ENCODE results near the gene SLC38A8.

Gene SLC38A8

GRCh38 chr16:84047626-84048025 is 5.0 kb upstream of the SLC38A8 start:
- DNase-seq, result no peak

DNA sequence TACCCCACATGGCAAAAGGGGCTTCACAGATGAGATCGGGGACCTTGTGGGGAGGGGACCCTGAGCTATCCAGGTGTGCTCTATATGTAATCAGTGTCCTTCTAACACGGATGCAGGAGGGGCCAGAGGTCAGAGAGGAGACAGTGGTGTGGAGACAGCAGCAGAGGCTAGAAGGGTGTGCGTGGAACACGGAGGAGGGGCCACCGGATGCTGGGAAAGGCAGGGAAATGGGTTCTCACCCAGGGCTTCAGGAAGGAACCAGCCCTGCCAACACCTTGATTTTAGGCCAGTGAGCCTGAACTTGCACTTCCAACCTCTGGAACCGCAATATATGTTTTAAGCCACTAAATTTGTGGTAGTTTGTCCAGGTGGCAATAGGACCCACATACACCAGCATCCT is 4.6 kb upstream of the SLC38A8 start:
- DNase-seq, result no peak

DNA sequence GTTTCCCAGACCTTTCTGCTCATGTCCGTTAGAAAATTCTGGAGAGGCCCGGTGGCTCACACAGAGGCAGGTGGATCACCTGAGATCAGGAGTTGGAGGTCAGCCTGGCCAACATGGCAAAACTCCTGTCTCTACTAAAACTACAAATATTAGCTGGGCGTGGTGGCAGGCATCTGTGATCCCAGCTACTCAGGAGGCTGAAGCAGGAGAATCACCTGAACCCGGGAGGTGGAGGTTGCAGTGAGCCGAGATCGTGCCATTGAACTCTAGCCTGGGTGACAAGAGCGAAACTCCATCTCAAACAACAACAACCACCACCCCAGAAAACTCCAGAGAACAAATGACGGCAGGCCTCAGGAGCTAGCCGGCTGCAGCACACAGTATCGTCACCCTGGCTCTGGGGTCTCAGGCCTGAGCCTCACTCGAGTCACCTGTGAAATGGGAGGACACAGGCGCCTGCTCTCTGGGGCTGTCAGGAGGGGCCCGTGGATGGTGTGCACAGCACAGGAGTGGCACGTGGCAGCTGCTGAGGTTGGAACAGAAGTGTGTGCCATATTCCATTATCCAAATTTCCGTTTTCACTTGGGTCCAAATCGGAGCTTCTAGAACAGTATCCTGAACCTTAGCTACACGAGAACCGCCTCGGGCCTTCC is 3.3 kb upstream of the SLC38A8 start:
- DNase-seq, result no peak

DNA sequence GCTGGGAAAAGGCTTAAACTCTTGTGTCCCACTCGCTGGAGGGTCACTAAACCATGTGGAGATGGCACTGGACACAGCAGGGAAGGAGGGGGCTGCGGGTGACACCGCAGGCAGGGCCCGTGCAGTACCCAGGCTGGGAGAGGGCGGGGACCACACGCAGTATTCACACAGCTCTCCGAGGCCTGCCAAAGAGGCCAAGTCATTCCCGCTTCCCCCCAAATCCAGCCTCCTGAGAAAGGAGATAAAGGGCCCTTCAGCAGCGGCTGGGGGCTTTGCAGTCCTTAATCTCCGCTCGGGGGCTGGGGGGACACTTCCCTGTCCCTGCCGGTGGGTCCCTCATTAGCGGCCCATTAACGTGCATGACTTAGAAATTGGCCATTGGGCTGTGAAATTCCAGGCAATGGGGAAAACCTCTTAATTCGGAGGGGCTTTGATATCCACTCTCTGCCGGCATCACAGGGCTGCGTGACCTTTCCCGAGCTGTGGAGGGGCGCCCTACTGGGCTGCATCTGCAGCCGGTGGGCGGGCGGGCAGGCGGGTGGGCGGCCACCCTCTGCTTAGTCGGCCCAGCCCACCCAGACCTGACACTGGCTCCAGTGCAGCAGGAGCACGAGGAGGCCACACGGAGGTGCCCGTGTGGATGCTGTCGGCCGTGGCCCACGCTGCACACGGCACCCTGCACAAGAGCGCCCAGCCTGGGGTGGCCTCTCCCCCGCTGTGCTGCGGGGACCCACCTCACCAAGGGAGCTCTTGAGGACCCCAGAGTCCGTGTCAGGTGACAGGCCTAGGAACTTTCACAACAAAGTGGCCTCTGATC is 2.6 kb upstream of the SLC38A8 start:
- no peak for DNase-seq

DNA sequence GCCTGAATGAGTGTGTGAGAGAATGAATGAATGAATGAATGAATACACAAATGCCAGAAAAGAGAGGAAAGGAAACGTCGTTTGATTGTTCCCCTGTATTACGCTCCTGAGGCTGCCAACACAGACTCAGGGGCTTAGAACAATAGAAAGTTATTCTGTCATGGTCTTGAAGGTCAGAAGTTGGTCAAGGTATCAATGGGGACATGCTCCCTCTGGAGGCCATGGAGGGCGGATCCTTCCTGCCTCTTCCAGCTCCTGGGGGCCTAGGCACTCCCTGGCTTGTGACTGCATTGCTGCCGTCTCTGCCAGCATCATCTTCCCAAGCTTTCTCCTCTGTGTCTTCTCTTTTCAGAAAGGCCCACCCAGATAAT is 1.5 kb upstream of the SLC38A8 start:
- DNase-seq, result peak; percentile 14

DNA sequence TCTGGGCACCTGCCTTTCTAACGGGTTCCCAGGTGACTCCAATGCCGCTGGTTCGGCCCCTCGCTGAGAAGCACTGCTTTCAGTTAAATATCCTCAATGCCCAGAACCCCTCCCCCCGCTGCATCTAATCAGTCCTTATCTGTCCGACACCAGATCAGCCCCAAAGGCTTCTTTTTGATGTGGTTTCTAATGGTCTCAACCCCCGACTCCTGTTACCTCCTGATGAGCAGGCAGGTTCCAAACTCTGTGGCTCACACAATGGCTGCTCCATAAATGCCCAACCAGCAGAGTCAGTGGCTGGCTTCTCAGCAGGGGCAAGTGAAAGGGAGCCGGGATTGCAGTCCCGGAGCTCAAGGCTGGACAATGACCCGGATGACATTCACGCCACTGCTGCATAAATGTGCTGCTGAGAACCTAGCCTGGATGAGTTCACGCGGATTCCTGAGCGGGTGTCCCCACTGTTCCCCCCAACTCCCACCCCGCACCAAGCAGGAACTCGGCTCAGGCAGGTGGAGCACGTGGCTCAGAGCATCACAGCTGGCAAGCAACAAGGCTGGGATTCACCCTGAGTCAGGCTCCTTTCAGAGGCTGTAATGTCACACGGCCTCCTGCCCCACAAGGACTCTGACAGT is 1.0 kb upstream of the SLC38A8 start:
- no peak for DNase-seq

DNA sequence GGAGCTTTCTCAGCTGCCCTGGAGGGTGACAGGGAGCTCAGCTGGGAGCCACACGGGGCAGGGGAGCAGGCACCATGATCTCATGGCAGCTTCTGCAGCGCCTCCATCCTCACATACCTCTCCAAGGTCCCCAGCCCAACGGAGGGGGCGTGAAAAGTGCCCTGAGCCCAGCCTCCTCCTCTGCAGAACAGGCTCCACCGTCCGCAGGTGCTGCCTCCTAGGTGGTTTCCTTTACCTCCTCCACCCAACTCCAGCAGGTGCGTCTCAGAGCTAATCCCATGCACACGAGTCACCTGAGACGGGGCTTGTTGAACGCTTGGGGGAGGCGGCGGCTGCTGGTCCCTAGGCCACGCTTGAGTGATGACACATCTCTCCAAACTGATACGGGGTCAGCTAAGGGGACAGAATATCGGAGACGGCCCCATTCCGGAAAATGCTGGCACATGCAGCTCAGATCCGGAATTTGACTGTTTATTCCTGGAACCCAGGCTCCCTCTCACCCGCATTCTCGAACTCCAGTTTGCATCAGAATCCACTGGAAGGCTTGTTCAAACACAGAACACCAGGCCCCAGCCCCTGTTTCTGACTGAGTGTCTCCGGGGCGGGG is 387 bp upstream of the SLC38A8 start:
- no peak for DNase-seq

GRCh38 chr16:84041881-84042280 is 714 bp downstream of the SLC38A8 start:
- no peak for DNase-seq

DNA sequence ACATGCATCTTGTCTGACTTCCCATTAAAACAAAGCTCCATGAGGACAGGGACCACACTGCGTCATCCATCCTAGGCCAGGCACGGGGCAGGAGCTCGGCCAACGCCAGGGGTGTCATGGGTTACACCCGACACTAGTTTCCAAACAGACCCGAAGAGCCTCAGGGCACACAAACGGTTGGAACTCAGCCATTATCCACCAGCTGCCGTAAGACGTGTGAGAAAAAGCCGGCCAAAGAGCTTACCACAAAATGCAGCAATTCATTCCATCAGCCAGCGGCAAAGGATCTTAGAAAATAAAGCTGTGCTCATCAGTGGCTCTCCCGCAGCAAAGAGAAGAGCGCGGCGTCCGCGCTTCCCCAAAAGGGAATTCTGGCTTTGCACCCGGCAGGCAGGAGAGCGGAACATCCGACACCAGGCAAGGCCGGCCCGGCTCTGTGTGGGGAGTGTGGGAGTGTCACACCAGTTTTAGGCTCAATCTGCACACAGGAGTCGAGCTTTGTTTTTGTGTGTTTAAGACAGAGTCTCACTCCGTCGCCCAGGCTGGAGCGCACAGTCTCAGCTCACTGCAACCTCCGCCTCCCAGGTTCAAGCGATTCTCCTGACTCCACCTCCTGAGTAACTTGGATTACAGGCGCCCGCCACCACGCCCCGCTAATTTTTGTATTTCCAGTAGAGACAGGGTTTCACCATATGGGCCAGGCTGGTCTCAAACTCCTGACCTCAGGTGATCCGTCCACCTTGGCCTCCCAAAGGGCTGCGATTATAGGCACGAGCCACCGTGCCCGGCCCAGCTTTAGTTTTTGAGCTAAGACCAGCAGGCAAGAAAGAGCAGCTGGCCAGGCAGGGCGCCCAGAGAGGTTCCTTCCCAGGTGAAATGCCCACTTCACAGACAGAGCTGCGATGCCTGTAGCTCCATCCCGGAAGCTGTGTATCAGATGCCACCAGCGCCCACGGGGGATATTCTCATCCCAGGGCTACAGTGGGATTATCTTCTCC is 1.5 kb downstream of the SLC38A8 start:
- peak; percentile 9 for DNase-seq

- DNase-seq, result no peak
These were observed 2.3 kb downstream of the SLC38A8 start for GRCh38 chr16:84040226-84040822.

DNA sequence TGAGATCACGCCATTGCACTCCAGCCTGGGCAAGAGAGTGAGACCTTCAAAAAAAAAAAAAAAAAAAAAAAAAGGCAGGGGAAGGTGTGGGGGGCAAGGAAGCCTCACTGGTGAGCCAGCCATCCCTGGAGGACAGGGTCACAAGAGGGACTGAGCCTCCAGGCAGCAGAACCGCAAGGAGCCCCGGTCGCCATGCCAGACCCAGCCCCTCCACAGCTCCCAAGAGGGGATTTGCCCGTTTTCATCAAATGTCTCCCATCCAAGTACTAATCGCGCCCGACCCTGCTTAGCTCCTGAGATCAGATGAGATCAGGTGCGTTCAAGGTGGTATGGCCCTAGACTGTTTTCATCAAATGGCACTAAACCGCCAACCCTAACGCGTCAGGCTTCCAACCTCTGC is 2.9 kb downstream of the SLC38A8 start:
- no peak for DNase-seq

- DNase-seq, result no peak
These were observed 4.1 kb downstream of the SLC38A8 start for GRCh38 chr16:84038469-84038868.

- DNase-seq, result no peak
These were observed 5.6 kb downstream of the SLC38A8 start for GRCh38 chr16:84036982-84037425.

- no peak for DNase-seq
These were observed 6.5 kb downstream of the SLC38A8 start for GRCh38 chr16:84036131-84036530.

GRCh38 chr16:84034516-84034915 is 8.1 kb downstream of the SLC38A8 start:
- no peak for DNase-seq

DNA sequence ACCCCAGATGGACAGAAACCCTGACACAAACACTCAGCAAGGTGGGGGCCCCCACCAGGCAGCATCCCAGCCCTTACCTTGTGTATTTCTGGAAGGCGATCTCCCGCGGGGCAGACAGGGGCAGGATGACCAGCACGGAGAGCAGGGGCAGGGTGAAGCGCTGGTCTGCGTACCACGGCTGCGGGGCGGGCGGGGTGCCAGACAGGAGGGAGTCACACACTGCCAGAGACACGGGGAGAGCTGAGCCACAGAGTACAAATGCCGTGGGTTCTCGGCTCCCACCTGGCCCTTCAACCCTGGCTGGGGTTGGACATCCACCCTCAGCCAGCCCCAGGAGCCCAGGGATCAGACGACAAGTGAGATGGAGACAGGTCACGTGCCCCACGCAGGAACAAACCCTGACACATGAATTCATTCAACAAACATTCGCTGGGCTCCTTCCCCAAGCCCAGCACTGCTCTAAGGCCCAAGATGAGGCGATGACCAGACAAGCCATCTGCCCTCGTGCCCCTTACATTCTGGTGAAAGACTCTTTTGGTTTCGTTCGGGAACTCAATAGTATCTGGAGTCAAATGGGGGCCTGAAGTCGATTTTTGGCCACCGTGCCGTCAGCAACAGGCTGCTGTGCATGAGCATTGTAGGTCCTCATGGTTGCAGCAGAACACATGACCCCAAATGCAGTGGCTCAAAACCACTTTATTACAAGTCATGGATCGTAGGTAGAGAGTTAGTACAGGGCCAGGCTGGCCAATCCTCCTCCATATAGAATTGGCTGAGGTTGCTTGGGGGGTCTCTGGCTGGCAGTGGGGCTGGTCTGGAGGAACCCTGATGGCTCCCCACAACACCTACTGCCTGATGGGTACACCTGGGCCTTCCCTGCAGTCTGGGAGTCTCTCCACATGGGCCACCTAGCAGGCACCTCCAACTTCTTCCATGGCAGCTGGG is 9.1 kb downstream of the SLC38A8 start:
- no peak for DNase-seq

DNA sequence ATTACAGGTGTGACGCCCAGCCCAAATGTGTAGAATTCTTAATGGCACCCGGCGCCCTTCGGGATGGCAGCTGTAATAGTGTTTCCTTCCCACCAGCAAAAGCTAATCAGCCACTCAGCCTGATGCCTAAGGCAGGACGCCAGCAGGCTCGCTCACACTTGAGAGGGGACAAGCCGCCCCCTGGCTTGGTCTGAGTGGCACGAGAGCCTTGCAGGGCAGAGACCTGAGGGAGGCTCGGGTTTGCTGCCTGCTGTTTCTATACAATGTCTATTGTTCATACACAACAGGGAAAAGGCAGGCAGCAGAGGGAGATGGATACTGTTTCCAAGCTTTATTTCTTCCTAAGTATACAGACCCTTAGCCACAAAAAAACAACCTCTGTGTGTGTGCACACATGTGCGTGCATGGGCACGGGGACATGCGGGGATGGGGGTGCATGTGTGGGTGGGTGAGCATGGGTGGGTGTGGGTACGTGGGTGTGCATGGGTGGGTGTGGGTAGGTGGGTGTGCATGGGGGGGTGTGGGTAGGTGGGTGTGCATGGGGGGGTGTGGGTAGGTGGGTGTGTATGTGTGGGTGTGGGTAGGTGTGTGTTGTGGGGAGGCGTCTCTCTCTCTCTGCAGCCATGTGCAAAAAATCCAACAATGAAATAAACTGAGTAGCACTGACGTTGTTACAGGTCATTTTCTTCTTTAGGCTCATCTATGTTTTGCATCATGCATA is 10.0 kb downstream of the SLC38A8 start:
- peak; percentile 29 for DNase-seq

DNA sequence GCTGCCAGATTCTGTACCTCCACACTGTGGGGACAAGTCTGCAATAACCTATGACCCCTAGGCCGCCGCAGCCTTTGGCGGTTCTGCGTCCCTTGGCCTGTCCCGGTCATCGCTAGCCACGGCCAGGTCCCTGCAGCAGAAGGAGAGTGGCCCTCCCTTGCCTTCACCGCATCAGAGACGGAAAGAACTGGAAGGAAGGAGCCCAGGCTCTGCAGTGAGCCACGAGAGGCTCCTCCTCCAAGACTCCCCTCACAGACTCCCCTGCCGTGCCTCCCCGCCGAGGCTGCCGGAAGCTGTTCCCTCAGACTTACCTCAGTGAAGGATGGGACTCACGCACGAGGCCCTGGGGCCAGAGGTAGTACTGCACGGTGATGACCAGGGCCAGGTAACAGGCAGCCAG is 11.0 kb downstream of the SLC38A8 start:
- no peak for DNase-seq

- no peak for DNase-seq
These were observed 13.1 kb downstream of the SLC38A8 start for GRCh38 chr16:84029297-84030047.

All from NCI-H1092 treated with DMSO at 0.1 percent for 48 hours (cell line).